ENCODE measurements around the gene NFATC3.
"Not testable (repeated sequence)": the region's sequence is repeated elsewhere in the genome, so short reads cannot be mapped to it uniquely, and the experiment has no call there.

Gene NFATC3

GRCh38 chr16:68116256-68116867, 31.2 kb downstream of the NFATC3 start:
- DNase-seq (ENCODE audit: low spot score): peak; percentile 45

GRCh38 chr16:68117884-68118283, 32.7 kb downstream of the NFATC3 start:
- no peak for DNase-seq (ENCODE audit: low spot score)

- DNase-seq (ENCODE audit: low spot score): not testable (repeated sequence)
Observed at GRCh38 chr16:68118954-68119353, 33.8 kb downstream of the NFATC3 start.

- DNase-seq (ENCODE audit: low spot score): not testable (repeated sequence)
Observed at GRCh38 chr16:68120496-68120895, 35.3 kb downstream of the NFATC3 start.

GRCh38 chr16:68126395-68126794, 41.2 kb downstream of the NFATC3 start:
- no peak for DNase-seq (ENCODE audit: low spot score)

GRCh38 chr16:68128577-68129305, 43.6 kb downstream of the NFATC3 start:
- DNase-seq (ENCODE audit: low spot score): no peak

GRCh38 chr16:68130520-68130919, 45.4 kb downstream of the NFATC3 start:
- DNase-seq (ENCODE audit: low spot score): no peak

- DNase-seq (ENCODE audit: low spot score): no peak
Observed at GRCh38 chr16:68131813-68132706, 46.9 kb downstream of the NFATC3 start.

GRCh38 chr16:68133000-68133399, 47.8 kb downstream of the NFATC3 start:
- DNase-seq (ENCODE audit: low spot score): not testable (repeated sequence)

- DNase-seq (ENCODE audit: low spot score): no peak
Observed at GRCh38 chr16:68134644-68135043, 49.5 kb downstream of the NFATC3 start.

- no peak for DNase-seq (ENCODE audit: low spot score)
Observed at GRCh38 chr16:68136515-68136914, 51.3 kb downstream of the NFATC3 start.

- DNase-seq (ENCODE audit: low spot score): no peak
Observed at GRCh38 chr16:68144008-68144407, 58.8 kb downstream of the NFATC3 start.

- DNase-seq (ENCODE audit: low spot score): no peak
Observed at GRCh38 chr16:68146585-68146984, 61.4 kb downstream of the NFATC3 start.

- DNase-seq (ENCODE audit: low spot score): no peak
Observed at GRCh38 chr16:68147444-68147843, 62.3 kb downstream of the NFATC3 start.

- no peak for DNase-seq (ENCODE audit: low spot score)
Observed at GRCh38 chr16:68149596-68149995, 64.4 kb downstream of the NFATC3 start.

GRCh38 chr16:68155425-68155824, 70.3 kb downstream of the NFATC3 start:
- DNase-seq (ENCODE audit: low spot score): no peak

GRCh38 chr16:68162413-68162812, 77.2 kb downstream of the NFATC3 start:
- no peak for DNase-seq (ENCODE audit: low spot score)

GRCh38 chr16:68163275-68163674, 78.1 kb downstream of the NFATC3 start:
- not testable (repeated sequence) for DNase-seq (ENCODE audit: low spot score)

GRCh38 chr16:68166264-68166663, 81.1 kb downstream of the NFATC3 start:
- DNase-seq (ENCODE audit: low spot score): no peak

GRCh38 chr16:68179196-68179795, 94.1 kb downstream of the NFATC3 start:
- no peak for DNase-seq (ENCODE audit: low spot score)

- DNase-seq (ENCODE audit: low spot score): no peak
Observed at GRCh38 chr16:68179855-68180254, 94.7 kb downstream of the NFATC3 start.

- no peak for DNase-seq (ENCODE audit: low spot score)
Observed at GRCh38 chr16:68183046-68183445, 97.9 kb downstream of the NFATC3 start.
